ENCODE measurements around the gene MAPKAPK3. TPM values are rescaled to one million over a fixed set of nuclear protein-coding genes. Genes with fewer than 3 reads are reported as not detected.
"Not testable (repeated sequence)": the region's sequence is repeated elsewhere in the genome, so short reads cannot be mapped to it uniquely, and the experiment has no call there.

MAPKAPK3 gene
- total RNA-seq, 1 donor from 2014 or later = 60.8 TPM

- Histone ChIP-seq H3K27ac (no peak overlapping the region), H3K4me1 (peaks cover 7% of the 10 kb centered on the region), H3K36me3 (no peaks in the 10 kb centered on the region), H3K9me3 (no peaks in the 10 kb centered on the region), H3K27me3 (peaks cover 63% of the 10 kb centered on the region), H3K4me3 (no peak overlapping the region)
- intact Hi-C loops (cut with DNase I) = no loop called here
- ATAC-seq (no peak), DNase-seq (no peak)
- no peak for TF ChIP-seq CTCF (IDR thresholded peaks at IDR 0.05)
Observed at GRCh38 chr3:50676031-50676705, 59.2 kb downstream of the MAPKAPK3 start.

GRCh38 chr3:50687127-50687751 is 70.3 kb downstream of the MAPKAPK3 start:
- Histone ChIP-seq H3K36me3 (no peaks in the 10 kb centered on the region), H3K27me3 (no peaks in the 10 kb centered on the region), H3K27ac (no peak overlapping the region), H3K9me3 (no peaks in the 10 kb centered on the region), H3K4me1 (no peaks in the 10 kb centered on the region), H3K4me3 (no peak overlapping the region)
- no peak for DNase-seq
- intact Hi-C loops (cut with DNase I) = no loop called here
- no peak for ATAC-seq
- TF ChIP-seq CTCF (IDR thresholded peaks at IDR 0.05) = no peak

GRCh38 chr3:50687916-50688315 is 71.0 kb downstream of the MAPKAPK3 start:
- DNase-seq (no peak), ATAC-seq (no peak)
- H3K27ac ChIP-seq = no peak overlapping the region
- no peaks in the 10 kb centered on the region for H3K27me3 ChIP-seq
- TF ChIP-seq CTCF (IDR thresholded peaks at IDR 0.05) = no peak
- H3K4me1 ChIP-seq = no peaks in the 10 kb centered on the region
- no peak overlapping the region for H3K4me3 ChIP-seq
- no peaks in the 10 kb centered on the region for H3K9me3 ChIP-seq
- no peaks in the 10 kb centered on the region for H3K36me3 ChIP-seq
- intact Hi-C loops (cut with DNase I) = no loop called here

DNA sequence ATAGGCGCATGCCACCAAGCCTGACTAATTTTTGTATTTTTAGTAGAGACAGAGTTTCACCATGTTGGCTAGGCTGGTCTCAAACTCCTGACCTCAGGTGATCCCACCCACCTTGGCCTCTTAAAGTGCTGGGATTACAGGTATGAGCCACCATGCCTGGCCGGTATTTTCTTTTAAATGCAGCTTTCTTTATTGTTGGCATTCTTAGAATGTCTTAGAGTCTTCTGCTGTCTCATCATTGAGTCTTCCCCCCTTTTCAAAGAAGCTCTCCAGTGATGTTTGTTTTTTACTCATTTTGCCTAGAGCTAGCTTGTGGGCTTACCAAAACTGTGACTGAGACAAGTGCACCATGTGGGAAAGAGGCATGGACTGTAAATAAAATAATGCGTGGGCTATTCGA is 71.7 kb downstream of the MAPKAPK3 start:
- ATAC-seq; H3K36me3 ChIP-seq; H3K9me3 ChIP-seq; DNase-seq; H3K27ac ChIP-seq; H3K4me1 ChIP-seq; H3K27me3 ChIP-seq; intact Hi-C loops (cut with DNase I); H3K4me3 ChIP-seq: not testable (repeated sequence)

DNA sequence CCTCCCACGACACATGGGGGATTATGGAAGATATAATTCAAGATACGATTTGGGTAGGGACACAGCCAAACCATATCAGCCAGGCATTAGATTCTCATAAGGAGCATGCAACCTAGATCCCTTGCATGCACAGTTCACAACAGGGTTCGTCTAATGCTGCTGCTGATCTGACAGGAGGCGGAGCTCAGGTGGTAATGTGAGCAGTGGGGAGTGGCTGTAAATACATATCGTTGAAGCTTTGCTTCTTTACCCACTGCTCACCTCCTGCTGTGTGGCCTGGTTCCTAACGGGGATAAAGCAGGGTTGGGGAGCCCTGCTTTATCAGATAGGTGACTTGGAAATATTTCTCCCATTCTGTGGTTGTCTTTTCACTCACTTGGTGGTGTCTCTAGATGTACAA is 72.6 kb downstream of the MAPKAPK3 start:
- no peak for ATAC-seq
- no peak for DNase-seq
- no peak for TF ChIP-seq CTCF (IDR thresholded peaks at IDR 0.05)
- Histone ChIP-seq H3K27me3 (no peaks in the 10 kb centered on the region), H3K4me3 (no peak overlapping the region), H3K36me3 (no peaks in the 10 kb centered on the region), H3K9me3 (no peaks in the 10 kb centered on the region), H3K27ac (no peak overlapping the region), H3K4me1 (no peaks in the 10 kb centered on the region)
- intact Hi-C loops (cut with DNase I) = no loop called here

GRCh38 chr3:50695031-50695430 is 78.1 kb downstream of the MAPKAPK3 start:
- ATAC-seq = no peak
- Histone ChIP-seq H3K27me3 (no peaks in the 10 kb centered on the region), H3K4me1 (no peaks in the 10 kb centered on the region), H3K36me3 (no peaks in the 10 kb centered on the region), H3K9me3 (no peaks in the 10 kb centered on the region), H3K4me3 (no peak overlapping the region), H3K27ac (no peak overlapping the region)
- TF ChIP-seq CTCF (IDR thresholded peaks at IDR 0.05) = no peak
- DNase-seq = no peak
- intact Hi-C loops (cut with DNase I) = no loop called here

Data from upper lobe of right lung (tissue), 1 donor.